Measurements from ENCODE around the gene CXCL14. TPM values are rescaled to one million over a fixed set of nuclear protein-coding genes. Genes with fewer than 3 reads are reported as not detected.

CXCL14 gene
- total and polyA plus RNA-seq, 8 donors: 2.3 to 72.6 (median 54.1) TPM

DNA sequence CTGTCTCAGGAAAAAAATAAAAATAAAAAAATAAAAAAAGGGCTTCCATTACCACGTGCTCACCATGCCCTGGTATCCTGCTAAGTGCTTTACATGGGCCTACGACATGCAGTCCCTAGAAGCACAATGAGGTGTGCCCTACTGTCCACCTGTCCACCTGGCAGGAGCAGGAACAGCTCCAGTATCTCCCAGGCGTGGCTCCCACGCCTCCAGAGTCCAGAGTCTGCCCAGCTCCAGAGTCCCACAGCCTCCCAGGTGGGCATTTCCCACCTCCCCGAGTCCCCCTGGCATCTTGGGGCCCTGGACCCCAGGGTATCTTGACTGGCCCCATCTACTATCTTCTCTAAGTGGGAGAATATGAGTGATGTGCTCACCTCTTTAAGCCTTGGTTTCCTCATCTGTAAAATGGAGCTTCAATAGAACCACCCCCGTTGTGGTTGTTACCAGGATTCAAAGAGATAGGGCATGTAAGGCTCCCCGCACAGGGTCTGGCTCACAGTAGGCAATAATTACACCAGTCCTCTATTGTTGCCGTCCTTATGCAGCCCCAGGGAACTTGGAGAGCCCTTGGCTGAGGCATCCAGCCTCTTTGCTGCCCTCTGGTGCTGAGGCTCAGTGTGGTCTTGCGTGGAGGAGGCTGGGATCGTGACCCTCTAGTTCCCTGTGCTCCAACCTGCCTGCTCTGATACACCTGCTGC lies 8.9 kb downstream of the CXCL14 start:
- H3K4me3 ChIP-seq: no peak overlapping the region
- no peaks in the 10 kb centered on the region for H3K9me3 ChIP-seq
- no peaks in the 10 kb centered on the region for H3K36me3 ChIP-seq
- TF ChIP-seq, protein P1, sequence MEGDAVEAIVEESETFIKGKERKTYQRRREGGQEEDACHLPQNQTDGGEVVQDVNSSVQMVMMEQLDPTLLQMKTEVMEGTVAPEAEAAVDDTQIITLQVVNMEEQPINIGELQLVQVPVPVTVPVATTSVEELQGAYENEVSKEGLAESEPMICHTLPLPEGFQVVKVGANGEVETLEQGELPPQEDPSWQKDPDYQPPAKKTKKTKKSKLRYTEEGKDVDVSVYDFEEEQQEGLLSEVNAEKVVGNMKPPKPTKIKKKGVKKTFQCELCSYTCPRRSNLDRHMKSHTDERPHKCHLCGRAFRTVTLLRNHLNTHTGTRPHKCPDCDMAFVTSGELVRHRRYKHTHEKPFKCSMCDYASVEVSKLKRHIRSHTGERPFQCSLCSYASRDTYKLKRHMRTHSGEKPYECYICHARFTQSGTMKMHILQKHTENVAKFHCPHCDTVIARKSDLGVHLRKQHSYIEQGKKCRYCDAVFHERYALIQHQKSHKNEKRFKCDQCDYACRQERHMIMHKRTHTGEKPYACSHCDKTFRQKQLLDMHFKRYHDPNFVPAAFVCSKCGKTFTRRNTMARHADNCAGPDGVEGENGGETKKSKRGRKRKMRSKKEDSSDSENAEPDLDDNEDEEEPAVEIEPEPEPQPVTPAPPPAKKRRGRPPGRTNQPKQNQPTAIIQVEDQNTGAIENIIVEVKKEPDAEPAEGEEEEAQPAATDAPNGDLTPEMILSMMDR (IDR thresholded peaks at IDR 0.05): peak in 1 of 2 donors; percentile 37
- peaks cover 0 to 37% of the 10 kb centered on the region in 2 donors for H3K27me3 ChIP-seq
- intact Hi-C loops (cut with DNase I): loop anchor here in 1 of 2 donors (5.0 to 10.0 kb wide), 2 partner anchors 165 to 257 kb away; no protein-coding TSS in a partner anchor
- H3K27ac ChIP-seq: no peak overlapping the region
- ATAC-seq (peak; percentile 83), DNase-seq (peak in 1 of 4 donors; percentile 44)
- H3K4me1 ChIP-seq: no peaks in the 10 kb centered on the region

DNA sequence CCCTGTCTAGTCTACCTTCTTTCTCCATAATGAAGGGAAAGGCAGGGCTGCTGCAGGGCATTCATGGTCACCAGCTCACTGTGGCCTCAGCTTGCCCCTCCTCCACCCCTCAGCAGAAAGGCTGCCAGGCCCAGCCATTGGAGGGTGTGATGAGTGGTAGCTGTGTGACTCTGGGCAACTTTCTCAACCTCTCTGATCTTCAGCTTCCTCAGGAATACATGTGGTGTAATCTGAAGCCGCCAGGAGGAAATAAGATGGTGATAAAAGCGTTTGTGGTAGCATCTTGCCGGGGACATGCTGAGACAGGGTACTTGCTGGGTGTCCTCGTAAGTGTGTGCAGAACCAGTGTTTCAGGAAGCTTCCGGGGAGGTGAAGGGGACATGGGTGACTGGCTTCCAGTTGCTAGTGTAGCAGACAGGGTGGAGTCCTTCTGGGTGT lies 9.8 kb downstream of the CXCL14 start:
- Histone ChIP-seq H3K9me3 (no peaks in the 10 kb centered on the region), H3K27me3 (peaks cover 0 to 37% of the 10 kb centered on the region in 2 donors), H3K27ac (no peak overlapping the region), H3K4me1 (no peaks in the 10 kb centered on the region), H3K36me3 (no peaks in the 10 kb centered on the region), H3K4me3 (no peak overlapping the region)
- no peak for DNase-seq
- intact Hi-C loops (cut with DNase I): loop anchor here in 1 of 2 donors (5.0 to 10.0 kb wide), 2 partner anchors 166 to 258 kb away; no protein-coding TSS in a partner anchor
- no peak for ATAC-seq
- TF ChIP-seq, protein P1 (IDR thresholded peaks at IDR 0.05): no peak

DNA sequence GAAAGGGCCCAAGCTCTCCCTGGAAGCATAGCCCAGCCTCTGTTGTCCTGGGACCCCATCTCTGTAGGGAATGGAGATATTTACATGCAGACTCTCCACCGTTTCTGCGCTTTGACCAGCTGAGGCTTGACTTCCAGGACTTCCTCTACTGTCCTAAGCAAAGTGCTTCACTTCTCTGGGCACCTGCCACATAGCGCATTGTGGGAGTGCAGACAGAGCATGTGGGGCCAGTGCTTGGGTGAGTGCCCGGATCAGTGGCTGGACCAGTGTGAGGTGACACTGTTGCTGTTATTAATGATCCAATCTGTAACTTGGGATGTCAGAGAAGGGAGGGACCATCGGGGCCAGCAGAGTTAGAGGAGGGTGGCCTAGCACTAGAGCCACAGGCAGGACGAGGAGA lies 10.5 kb downstream of the CXCL14 start:
- no peaks in the 10 kb centered on the region for H3K4me1 ChIP-seq
- DNase-seq (no peak), ATAC-seq (no peak)
- H3K4me3 ChIP-seq: no peak overlapping the region
- no peak overlapping the region for H3K27ac ChIP-seq
- intact Hi-C loops (cut with DNase I): loop anchor here in 1 of 2 donors (5.0 to 10.0 kb wide), 2 partner anchors 167 to 259 kb away; no protein-coding TSS in a partner anchor
- H3K36me3 ChIP-seq: no peaks in the 10 kb centered on the region
- TF ChIP-seq, protein P1 (IDR thresholded peaks at IDR 0.05): no peak
- H3K27me3 ChIP-seq: peaks cover 0 to 37% of the 10 kb centered on the region in 2 donors
- H3K9me3 ChIP-seq: no peaks in the 10 kb centered on the region

DNA sequence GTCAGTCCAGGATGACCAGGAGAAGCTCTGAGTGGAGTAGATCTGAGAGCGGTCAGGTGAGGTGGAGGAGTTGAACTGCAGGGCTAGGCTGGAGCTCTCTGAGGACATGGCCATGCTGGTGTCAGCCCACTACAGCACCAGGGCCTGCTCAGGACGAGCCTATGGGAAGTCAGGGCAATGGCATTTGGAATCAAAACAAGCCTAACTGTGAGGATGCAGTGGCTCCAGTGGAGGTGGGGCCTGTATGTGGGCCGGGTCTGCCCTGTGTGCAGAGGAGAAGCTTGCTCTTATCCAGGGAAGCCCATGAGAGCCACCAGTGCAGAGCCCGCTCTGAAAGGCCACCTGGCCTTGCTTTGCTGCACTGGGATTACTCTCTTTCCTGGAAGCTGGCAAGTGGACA lies 11.1 kb downstream of the CXCL14 start:
- Histone ChIP-seq H3K27me3 (peaks cover 0 to 37% of the 10 kb centered on the region in 2 donors), H3K27ac (no peak overlapping the region), H3K36me3 (no peaks in the 10 kb centered on the region), H3K9me3 (no peaks in the 10 kb centered on the region), H3K4me1 (no peaks in the 10 kb centered on the region), H3K4me3 (no peak overlapping the region)
- intact Hi-C loops (cut with DNase I): loop anchor here in 1 of 2 donors (5.0 to 10.0 kb wide), 2 partner anchors 167 to 260 kb away; no protein-coding TSS in a partner anchor
- TF ChIP-seq, protein P1 (IDR thresholded peaks at IDR 0.05): no peak
- no peak for DNase-seq
- ATAC-seq: no peak
